Measurements from ENCODE around the gene KDF1.

The KDF1 gene, protein sequence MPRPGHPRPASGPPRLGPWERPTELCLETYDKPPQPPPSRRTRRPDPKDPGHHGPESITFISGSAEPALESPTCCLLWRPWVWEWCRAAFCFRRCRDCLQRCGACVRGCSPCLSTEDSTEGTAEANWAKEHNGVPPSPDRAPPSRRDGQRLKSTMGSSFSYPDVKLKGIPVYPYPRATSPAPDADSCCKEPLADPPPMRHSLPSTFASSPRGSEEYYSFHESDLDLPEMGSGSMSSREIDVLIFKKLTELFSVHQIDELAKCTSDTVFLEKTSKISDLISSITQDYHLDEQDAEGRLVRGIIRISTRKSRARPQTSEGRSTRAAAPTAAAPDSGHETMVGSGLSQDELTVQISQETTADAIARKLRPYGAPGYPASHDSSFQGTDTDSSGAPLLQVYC

DNA sequence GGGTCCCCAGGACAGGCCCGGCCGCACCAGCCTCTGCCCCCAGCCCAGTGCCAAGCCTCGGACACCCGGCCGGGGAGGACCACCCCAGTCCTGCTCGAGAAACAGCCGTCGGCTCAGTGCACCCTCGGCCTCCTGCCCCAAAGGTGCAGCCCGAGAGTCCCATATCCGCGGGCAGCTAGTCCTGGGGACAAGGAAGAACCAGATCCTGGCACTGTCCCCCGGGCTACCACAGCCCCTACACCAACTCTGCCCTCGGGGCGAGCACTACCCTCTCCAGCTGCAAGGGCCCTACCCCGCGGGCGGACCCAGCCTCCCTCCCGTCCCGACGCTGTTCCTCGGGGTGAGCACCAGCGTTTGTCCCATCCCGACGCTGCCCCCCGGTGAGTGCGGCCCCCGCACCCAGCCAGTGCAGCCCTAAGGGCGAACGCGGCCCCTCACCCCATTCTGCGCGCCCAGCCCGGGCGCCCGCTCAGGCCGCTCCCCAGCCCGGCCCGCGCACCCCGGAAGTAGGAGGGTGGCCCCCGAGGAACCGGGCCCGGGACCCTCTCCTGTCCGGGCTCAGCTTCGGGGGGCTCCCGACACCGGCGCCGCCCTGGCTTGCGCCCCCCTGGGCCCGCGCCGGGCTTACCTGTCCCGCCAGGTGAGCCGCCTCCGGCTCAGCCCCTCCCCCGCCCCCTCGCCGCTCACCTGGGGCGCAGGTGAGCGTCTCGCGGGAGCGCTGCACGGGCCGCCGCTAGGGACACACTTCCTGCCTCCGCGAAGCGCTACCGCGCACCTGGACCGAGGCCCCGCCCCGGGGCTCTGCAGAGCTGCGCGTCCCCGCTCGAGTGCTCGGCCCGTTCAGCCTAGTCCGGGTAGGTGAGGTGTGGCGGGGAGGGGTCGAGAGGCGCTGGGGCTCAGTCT is at the start of gene KDF1:
Gene KDF1, minus strand, starts transcription at position 747 of the 903 bp plus-strand sequence. CDS start 8,088 bp downstream, outside the sequence.
- DNase-seq = peak; percentile 83

DNA sequence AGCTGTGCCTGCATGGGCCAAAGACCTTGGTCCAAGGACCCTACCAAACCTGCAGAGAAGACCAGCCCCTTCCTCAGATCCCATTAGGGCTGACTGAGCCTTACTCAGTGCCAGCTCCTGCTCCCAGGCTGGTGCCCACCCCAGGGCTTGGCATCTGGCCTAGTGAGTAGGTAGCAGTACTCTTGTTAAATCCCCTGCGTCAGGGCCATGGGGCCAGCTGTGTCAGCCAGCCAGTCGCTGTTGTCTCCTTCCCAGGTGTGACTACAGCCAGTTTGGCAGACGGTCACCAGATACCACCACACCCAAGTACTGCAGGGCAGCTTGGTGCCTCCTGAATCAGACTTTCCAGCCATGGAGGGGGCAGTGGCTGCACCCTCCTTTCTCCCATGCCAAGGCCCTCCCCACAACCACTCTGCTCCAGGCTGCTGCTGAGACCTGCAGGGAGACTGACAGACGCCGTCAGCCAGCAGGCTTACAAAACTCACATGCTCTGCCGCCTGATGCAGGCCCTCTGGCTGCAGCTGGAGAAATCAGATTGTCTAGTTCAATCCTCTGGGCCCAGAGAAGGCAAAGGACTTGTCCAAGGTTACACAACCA is 49.4 kb upstream of the KDF1 start:
- no peak for DNase-seq

DNA sequence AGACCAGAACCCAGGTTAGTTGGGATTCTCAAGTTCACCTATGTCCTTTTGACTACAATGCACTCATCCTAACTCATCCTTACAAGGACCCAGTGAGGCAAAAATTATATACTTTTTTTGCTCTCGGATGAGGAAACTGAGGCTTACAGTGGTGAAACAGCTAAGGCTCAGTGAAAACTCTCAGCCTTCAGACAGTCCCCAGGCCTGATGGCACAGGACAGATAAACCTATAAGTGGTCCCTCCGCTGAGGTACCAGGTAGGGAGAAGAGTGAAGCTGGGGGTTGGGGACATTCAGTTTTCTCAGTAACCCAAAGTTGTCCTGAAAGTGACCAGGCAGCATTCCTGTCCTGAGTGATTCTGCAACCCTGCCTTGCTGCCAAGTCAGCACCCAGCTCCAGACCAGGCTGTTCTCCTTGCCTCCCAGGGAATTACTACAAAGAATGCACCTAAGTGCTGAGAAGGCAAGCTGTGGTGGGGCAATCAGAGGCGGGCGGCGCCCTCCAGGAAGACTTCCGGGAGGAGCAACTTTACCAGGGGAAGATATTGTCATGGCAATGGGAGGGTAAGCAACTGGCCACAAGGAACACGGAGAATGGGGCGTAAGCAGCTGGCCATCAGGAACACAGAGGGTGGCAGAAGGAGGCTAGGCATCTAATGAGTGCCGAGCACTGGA is 47.8 kb upstream of the KDF1 start:
- DNase-seq = no peak

DNA sequence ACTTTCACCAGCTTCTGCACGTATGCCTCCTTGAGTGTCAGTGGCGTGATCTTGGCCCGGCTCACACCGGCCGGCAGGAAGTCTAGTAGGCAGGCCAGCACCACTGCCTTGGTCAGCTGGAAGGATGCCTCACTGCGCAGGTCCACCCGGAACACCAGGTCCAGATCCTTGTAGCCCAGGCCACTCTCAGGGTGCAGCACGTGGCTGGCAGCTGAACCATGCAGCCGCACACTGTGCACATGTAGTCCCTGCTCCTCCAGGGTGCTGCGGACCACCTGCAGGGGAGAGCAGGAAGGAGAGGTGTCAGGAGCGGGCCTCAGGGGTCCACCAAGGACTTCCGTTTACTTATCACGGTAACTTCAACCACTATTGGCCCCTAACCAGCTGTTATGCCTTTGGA is 46.4 kb upstream of the KDF1 start:
- no peak for DNase-seq

DNA sequence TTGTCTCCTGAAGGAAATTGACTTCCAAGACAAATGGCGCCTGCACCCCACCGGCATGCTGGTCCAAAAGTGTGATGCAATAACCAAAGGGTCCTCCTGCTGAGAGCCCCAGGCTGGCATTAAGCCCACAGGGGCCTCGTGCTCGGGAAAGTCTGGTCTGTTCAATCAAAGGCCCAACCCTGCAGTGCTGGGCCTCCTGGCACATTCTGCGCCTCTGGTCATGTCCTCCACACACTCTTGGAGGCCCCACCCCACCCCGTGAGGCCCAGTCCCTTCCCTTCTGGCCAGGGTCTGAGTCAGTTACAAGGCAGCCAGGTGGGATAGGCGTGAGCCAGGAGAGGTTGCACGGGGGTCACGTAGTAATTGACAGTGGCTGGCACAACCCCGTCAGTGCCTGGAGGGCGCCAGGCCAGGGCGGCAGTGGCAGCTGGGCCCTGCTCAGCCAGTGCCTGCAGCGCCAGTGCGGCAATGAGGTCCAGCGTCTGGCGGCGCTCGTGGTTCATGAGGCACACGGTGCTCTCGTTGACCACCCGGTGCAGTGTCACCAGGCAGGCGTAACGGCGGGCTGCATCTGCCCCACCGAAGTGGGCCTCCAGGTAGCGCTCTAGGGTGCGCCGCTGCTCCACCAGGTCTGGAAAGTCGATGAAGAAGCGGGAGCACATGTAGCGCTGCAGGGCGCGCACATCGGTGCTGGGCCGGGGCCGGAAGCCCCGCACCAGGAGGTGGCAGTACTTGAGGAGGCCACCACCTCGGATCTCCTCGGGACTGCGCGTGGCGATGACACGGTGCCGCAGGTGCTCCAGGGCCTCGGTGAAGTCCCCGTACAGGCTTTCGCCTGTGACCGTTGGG is 45.6 kb upstream of the KDF1 start:
- DNase-seq = no peak

DNA sequence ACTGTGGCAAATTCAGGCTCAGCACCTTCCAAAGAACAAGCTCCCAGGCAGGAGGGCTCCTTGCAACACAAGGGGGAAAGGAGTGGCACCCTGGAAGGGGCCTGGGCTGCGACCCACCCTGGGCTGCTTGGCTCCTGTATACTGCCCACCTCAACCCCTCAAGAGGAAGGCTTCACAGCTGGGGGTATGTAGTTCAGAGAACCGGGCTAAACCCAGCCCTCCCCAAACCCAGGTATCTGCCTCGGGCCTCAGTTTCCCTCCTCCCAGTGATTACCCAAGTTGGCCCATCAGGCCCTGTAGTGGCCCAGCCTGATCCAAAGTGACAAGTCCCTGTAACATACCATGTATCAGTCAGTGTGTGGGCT is 44.9 kb upstream of the KDF1 start:
- no peak for DNase-seq

DNA sequence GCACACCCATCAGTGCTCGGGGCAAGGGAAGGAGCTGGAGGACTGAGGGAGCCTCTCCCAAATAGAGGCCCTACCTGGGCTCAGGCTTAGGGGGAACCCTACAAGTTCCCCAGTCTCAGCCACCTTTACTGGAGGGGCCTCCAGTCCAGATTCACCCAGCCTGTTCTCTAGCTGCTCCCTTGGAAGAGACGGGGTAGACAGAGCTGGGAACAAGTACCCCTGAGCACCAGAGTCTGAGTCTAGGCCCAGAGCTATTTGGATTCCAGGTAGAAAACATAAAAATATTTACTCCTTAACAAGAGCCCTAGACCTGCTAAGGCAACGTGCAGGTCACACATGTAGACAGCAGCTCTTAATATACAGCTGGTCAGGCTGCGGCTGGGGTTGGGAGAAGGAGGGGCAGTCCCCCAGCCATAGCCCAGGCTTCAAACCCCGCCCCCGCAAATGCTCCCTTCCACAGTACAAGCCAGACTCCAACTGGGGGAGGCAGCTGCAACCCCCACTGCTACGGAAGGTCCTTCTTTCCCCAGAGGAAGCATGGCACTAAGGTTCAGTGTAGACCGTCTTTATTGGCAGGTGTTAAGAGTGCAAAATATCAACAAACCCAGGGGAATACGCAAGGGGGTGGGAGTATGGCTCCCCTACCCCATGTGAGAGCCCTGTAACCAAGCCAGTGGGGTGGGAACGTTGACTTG is 44.4 kb upstream of the KDF1 start:
- no peak for DNase-seq

DNA sequence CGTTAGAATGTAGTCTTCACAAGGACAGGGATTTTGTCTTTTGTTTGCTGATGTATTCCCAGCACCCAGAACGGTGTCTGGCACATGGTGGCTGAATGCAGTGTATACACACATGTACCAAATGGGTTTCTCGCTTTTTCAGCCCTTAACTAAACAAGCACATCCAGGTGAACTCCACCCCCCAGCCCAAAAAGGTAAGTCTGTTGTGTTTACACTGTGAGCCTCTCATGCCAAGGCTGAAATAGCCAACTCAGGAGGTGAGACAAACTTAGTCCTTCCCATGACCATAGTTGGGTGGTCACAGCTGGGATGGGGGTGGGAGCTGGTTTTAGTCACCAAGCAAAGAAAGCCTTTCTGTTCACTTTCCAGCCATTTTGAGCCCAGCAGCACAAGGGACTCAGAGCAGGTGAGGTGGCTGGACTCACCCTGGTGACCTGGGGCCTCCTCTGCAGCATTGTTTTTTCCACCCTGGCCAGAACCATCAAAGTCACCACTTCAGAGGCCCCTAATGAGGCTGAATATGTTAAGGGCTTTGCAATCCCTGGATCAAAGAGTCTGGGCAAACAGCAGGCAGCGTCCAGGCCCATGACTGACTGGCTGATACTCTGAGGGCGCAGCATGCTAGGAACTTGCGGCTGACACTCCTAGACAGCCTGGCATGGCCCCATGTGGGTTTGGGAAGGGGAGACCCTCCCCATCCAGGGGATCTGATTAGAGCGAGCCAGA is 43.6 kb upstream of the KDF1 start:
- no peak for DNase-seq

DNA sequence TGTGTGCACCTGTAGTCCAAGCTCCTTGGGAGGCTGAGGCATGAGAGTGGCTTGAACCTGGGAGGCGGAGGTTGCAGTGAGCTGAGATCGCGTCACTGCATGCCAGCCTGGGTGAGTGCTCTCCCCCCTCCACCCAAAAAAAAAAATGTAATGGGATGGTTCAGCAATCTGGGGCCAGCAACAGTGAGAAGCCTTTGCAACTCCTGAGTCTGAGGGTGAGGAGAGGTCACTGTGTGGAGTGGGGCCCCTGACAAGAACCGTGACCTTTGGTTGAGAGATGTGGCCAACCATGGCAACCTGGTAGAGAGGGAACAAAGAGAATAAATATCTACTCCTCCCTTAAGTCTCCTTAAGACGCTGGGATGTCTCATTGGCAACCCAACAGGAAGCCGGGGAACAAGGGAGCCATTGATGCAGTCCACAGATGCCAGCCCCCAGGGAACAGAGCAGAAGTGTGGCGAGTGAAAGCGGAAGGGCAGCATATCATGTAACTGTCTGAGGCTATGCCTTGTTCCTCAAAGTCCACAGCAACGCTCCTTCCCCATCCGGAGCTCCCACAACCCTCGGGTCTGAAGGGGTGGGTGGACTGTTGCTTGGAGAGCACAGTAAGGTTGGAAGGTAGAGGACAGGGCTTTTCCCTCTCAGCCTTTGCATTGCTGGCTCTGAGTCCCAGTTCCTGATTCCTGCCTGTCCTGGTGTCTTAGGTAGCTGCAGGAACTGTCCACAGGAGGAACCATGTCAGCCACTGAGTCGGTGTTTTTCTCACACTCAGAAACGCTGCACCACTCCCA is 41.5 kb upstream of the KDF1 start:
- no peak for DNase-seq

DNA sequence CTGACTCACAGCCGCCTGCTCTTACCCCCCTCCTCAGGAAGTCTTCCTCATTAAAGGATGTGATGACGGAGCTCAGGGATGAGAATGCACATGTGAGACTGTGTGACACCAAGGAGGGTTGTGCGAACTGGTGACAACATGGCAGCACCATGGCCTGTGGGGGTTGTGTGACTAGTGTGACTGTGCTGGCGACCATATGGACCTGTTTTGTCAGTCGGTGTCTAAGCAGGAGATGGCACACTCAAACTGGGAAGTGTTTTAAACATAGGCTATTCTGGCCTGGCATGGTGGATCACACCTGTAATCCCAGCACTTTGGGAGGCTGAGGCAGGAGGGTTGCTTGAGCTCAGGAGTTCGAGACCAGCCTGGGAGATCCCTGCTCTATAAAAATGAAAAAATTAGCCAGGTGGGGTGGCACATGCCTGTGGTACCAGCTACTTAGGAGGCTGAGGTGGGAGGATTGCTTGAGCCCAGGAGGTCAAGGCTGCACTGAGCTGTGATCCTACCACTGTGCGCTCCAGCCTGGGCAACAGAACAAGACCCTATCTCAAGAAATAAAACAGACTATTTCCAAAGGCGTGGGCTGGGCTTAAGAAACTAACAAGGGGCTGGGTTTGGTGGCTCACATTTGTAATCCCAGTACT is 40.7 kb upstream of the KDF1 start:
- no peak for DNase-seq

DNA sequence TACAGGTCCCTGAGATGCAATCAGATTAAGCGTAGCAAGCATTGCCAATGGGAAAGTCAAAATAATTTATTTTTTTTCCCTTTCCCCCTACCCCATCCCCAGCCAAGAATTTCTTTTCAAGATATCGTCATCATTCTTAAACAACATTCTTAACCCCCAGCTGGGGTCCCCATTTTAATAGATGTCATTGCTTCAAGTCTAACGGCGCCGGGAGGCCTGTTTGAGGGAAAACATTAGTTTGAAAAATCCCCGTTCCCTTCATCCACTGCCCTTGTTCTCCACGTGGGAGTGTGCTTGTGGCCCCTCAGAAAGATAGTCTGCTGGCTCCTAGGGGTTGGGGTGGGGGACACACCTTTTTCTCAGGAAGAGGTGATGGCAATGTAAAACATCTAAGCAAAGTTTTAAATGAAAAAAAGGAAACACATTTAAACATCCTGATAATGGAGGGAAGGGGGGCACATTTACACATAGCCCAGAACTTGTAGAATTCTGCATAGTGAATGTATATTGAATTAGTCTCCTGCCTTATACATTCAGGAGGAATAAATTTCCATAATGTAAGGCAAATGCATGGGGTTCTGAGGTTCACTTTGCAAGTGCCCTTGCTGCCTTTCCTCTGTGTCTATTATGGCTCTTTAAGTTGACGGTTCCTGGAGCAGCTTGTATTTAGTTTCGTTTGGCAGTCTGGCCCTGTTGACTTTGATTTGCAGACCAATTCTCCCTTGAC is 40.0 kb upstream of the KDF1 start:
- no peak for DNase-seq

DNA sequence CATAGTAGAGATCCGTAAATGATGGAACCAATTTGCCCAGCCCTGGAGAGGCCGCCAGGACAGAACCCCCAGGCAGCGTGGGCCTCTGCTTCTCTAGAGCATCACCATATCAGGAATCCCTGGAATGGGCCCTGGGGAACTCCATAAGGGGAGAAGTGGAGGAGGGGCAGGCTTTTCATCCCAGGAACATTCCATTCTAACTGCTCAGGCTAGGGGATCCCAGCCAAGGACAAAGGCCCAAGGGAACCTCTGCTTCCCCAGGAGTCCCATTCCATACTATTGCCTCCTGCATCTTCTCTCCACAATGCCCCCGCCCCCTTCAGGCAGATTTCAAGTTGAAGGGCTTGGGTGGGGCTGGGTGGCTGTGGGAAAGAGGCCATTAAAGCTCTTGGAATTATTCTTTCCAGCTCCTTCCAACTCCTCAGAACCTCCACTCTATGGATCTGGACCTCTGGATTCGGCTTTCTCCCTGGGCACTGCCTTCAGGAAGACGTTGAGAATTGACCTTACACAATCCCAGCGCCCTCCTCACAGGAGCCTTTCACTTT is 39.2 kb upstream of the KDF1 start:
- DNase-seq = no peak

DNA sequence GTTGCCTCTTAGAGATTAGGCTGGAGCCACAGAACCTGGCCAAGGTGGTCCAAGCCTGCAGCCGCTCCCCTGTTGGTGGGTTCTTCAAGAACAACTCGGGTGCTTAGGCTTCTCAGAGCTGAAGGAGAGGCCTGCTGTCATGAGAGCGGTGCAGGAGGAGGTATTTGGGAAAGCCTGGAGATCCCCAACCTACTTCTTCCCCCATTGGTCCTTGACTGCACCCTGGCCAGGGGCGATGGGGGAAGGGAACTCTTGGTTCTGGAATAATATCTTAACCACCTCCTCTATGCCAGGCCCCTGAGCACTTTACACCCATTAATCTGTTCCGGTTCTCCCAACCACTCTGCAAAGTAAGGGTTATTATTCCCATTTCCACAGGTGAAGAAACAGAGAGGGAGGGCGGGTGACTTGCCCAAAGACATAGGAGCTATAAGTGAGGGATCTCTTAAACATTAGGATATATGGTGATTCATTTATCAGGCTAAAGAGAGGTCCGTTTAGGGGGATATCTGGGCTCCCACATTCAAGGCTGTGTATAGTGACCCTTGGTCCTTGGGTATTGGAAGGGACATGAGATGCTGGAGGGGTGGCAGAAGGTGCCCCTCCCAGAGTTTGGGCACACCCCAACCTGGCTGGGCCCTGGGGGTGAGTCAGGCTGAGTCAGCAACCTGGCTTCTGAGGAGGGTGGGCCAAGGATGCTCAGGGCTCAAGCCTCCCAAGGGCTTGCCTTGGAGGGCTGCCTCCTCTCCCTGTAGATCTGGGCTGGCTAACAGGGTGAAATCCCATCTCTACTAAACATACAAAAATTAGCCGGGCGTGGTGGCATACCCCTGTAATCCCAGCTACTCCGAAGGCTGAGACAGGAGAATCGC is 38.4 kb upstream of the KDF1 start:
- no peak for DNase-seq

DNA sequence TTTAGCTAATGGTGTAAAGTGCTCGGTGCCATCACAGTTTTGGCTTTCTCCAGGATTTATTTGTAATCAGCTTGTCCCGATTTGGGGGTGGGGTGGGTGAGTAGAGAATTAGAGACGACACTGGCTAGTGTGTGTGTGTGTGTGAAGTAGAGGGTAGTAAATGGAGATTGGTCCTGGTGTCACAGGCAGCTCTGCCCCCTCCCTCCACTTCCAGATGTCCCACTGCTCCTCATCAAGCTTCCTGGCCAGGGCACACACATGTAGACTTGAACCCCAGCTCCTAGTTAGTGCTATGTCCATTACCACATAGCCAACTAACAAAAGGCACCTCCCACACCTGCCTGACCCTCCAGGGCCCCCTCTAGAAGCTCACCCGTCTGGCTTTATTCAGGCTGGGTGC is 36.4 kb upstream of the KDF1 start:
- DNase-seq = no peak

DNA sequence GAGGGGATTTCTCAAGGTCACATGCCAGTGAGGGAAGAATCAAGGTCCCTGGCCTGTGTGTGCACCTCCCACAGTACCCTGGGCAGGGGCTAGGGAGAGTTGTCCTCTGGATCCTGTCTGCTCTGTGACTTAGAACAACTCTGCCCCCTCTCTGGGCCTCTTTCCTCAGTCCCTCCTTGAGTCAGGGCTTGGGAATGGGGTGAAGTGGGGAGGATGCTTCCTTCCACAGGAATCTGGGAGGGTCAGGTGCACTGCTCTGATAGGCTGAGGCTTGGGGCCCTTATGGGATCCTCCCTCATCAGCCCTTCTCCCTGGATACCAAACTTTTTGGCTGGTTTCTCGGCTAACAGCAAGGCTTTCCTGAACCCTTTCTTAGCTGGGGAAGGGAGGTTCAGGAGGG is 35.8 kb upstream of the KDF1 start:
- DNase-seq = no peak

DNA sequence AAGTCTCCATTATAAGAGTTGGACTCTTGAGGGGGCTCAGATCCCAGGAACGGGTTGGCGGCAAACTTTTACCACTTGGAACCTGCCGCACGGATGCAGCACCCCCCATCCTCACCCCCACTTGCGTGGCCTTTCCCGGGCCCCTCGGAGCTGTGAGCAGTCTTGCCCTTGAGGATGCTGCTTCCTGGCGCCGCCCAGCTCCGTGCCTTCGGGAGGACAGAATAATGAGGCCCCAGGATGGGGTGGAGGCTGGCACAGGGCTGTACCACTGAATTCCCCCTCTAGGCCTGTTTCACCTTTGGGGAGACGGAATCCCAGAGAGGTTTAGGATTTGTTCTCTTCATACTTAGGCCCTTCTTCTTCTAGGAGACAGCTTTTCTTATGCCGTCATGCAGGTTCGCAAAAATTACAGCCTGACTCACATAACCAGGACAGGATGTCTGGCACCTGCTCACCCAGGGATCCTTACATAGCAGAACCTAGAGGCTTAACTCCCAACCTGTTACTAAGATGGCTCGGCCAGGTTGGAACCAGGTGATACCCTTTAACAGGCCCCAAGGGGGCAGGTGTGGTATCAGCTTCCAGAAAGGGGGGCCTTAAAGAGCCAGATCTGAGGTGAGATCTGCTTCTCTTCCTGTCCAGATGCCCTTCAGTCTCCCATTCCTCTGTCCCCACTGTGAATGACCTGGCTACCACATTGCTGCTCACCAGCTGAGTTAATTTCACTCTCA is 34.7 kb upstream of the KDF1 start:
- no peak for DNase-seq

All from NCI-H1105 treated with DMSO at 0.1 percent for 48 hours (cell line).